SJCRH30 (cell line): ENCODE results near the gene BLOC1S2. TPM values are rescaled to one million over a fixed set of nuclear protein-coding genes. Genes with fewer than 3 reads are reported as not detected.
A peak's percentile ranks its signal among the peaks of the same experiment; 100 is the strongest.
"Not testable (repeated sequence)": the region's sequence is repeated elsewhere in the genome, so short reads cannot be mapped to it uniquely, and the experiment has no call there.

ENCODE experiments used
- DNase-seq, 2 experiments: peaks; one replicate each; pipeline ENCODE4 v3.0.0-alpha.2; 2015 to 2020
- H3K27ac ChIP-seq: fragments of 250-450 bp; sonication (Bioruptor Pico); 2 replicates; pipeline ENCODE4 v1.5.1; 2020; ENCODE audit warnings: mild to moderate bottlenecking, moderate library complexity
- H3K27me3 ChIP-seq: fragments of 250-450 bp; sonication (Bioruptor Pico); 2 replicates; pipeline ENCODE4 v1.5.1; 2020; ENCODE audit warnings: mild to moderate bottlenecking, moderate library complexity
- H3K36me3 ChIP-seq: fragments of 250-450 bp; sonication (Bioruptor Pico); 2 replicates; pipeline ENCODE4 v1.5.1; 2020; ENCODE audit warnings: mild to moderate bottlenecking, moderate library complexity
- H3K4me1 ChIP-seq: fragments of 250-450 bp; sonication (Bioruptor Pico); 2 replicates; pipeline ENCODE4 v1.5.1; 2020; ENCODE audit warnings: mild to moderate bottlenecking, moderate library complexity
- H3K4me3 ChIP-seq: fragments of 250-450 bp; sonication (Bioruptor Pico); 2 replicates; pipeline ENCODE4 v1.5.1; 2020; ENCODE audit warnings: mild to moderate bottlenecking, moderate library complexity
- H3K9me3 ChIP-seq: fragments of 250-450 bp; sonication (Bioruptor Pico); replicated peaks from 2 replicates; pipeline ENCODE4 v1.5.1; 2020; ENCODE audit warnings: mild to moderate bottlenecking, moderate library complexity
- total RNA-seq: library from RNA; depleted of rRNA; stranded (reverse); fragments of >200 nt; shearing (Covaris generic); gene quantifications from 2 replicates; pipeline ENCODE4 v1.2.3, GENCODE V29; 2014

BLOC1S2 gene
- total RNA-seq, 1 experiment from 2014 or later = 55.5 TPM

GRCh38 chr10:100306861-100307260 is 20.4 kb upstream of the BLOC1S2 start:
- no peak for DNase-seq
- Histone ChIP-seq H3K27ac (no peak overlapping the region), H3K4me1 (no peaks in the 10 kb centered on the region), H3K27me3 (peaks cover 4% of the 10 kb centered on the region; the same call in 1 of the 2 replicates), H3K36me3 (no peaks in the 10 kb centered on the region), H3K4me3 (no peak overlapping the region), H3K9me3 (no peaks in the 10 kb centered on the region)

DNA sequence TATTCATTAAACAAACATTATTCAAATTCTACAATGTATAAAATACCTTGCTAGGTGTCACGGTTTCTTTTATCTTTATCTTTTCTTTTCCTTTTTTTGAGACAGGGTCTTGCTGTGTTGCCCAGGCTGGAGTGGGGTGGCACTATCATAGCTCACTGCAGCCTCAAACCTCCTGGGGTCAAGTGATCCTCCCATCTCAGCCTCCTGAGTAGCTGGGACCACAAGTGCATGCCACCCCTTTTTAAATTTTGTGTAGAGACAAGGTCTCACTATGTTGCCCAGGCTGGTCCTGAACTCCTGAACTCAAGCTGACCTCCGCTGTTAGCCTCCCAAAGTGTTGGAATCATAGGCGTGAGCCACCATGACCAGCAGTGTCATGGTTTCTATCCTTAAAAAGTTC is 17.9 kb upstream of the BLOC1S2 start:
- Histone ChIP-seq H3K27me3 (peaks cover 8% of the 10 kb centered on the region; the same call in 1 of the 2 replicates), H3K36me3 (no peaks in the 10 kb centered on the region), H3K4me3 (no peak overlapping the region), H3K27ac (no peak overlapping the region), H3K4me1 (no peaks in the 10 kb centered on the region), H3K9me3 (no peaks in the 10 kb centered on the region)
- DNase-seq = no peak

GRCh38 chr10:100303724-100304319 is 17.3 kb upstream of the BLOC1S2 start:
- no peak overlapping the region for H3K4me3 ChIP-seq
- H3K27me3 ChIP-seq = peaks cover 8% of the 10 kb centered on the region; the same call in 1 of the 2 replicates
- no peaks in the 10 kb centered on the region for H3K9me3 ChIP-seq
- no peaks in the 10 kb centered on the region for H3K4me1 ChIP-seq
- H3K27ac ChIP-seq = no peak overlapping the region
- no peaks in the 10 kb centered on the region for H3K36me3 ChIP-seq
- peak in 1 of 2 experiments; percentile 36 for DNase-seq

- H3K27me3 ChIP-seq, H3K4me3 ChIP-seq, H3K36me3 ChIP-seq, DNase-seq, H3K4me1 ChIP-seq, H3K27ac ChIP-seq, H3K9me3 ChIP-seq: not testable (repeated sequence)
Measured at GRCh38 chr10:100301123-100301522, 14.6 kb upstream of the BLOC1S2 start.

- Histone ChIP-seq H3K27ac (no peak overlapping the region), H3K4me3 (no peak overlapping the region), H3K36me3 (no peaks in the 10 kb centered on the region), H3K9me3 (no peaks in the 10 kb centered on the region), H3K4me1 (no peaks in the 10 kb centered on the region), H3K27me3 (peaks cover 6% of the 10 kb centered on the region; the same call in 1 of the 2 replicates)
- no peak for DNase-seq
Measured at GRCh38 chr10:100297242-100297641, 10.8 kb upstream of the BLOC1S2 start.

- DNase-seq = no peak
- no peaks in the 10 kb centered on the region for H3K9me3 ChIP-seq
Measured at GRCh38 chr10:100293066-100293465, 6.6 kb upstream of the BLOC1S2 start.

GRCh38 chr10:100292300-100292699 is 5.8 kb upstream of the BLOC1S2 start:
- H3K4me3 ChIP-seq, H3K27ac ChIP-seq, DNase-seq, H3K27me3 ChIP-seq, H3K36me3 ChIP-seq, H3K4me1 ChIP-seq, H3K9me3 ChIP-seq: not testable (repeated sequence)

More at GRCh38 chr10:100293066-100293465, 6.6 kb upstream of the BLOC1S2 start:
- no peaks in the 10 kb centered on the region for H3K36me3 ChIP-seq
- no peak overlapping the region for H3K27ac ChIP-seq
- H3K27me3 ChIP-seq = peaks cover 6% of the 10 kb centered on the region; the same call in 1 of the 2 replicates
- no peak overlapping the region for H3K4me3 ChIP-seq
- H3K4me1 ChIP-seq = no peaks in the 10 kb centered on the region

GRCh38 chr10:100291356-100291755 is 4.9 kb upstream of the BLOC1S2 start:
- H3K4me1 ChIP-seq = 0 out of 2 replicates have a peak, but pooled peaks cover 3% of the 10 kb centered on the region

GRCh38 chr10:100289641-100290040 is 3.2 kb upstream of the BLOC1S2 start:
- no peak overlapping the region for H3K27ac ChIP-seq
- H3K4me3 ChIP-seq = no peak overlapping the region
- 0 out of 2 replicates have a peak, but pooled peaks cover 6% of the 10 kb centered on the region for H3K4me1 ChIP-seq
- no peak for DNase-seq
- peaks cover 4% of the 10 kb centered on the region; the same call in 1 of the 2 replicates for H3K27me3 ChIP-seq
- H3K9me3 ChIP-seq = no peaks in the 10 kb centered on the region
- H3K36me3 ChIP-seq = 0 out of 2 replicates have a peak, but pooled peaks cover 1% of the 10 kb centered on the region

More at GRCh38 chr10:100291356-100291755, 4.9 kb upstream of the BLOC1S2 start:
- Histone ChIP-seq H3K4me3 (no peak overlapping the region), H3K36me3 (no peaks in the 10 kb centered on the region), H3K27ac (no peak overlapping the region), H3K9me3 (no peaks in the 10 kb centered on the region), H3K27me3 (peaks cover 4% of the 10 kb centered on the region; the same call in 1 of the 2 replicates)
- no peak for DNase-seq

DNA sequence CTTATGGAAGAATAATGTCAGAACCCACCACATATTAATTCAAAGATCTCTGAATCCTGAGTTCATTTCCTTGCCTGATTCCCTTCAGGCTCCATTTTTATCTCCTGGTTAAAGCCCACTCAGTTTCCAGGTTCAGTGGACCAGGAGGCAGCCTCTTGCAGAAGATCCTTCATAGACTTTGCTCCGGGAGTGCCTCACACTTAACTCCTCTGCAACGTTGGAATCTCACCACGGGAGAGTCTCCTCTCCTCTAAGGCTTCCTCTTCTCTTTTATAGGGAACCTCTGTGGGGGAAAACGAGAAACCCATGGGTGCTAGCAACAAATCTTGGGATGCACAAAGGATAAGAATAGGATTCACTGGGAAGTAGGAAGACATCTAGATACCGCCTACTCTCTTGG is 1.7 kb upstream of the BLOC1S2 start:
- peaks cover 6% of the 10 kb centered on the region; the same call in 1 of the 2 replicates for H3K36me3 ChIP-seq
- no peak for DNase-seq
- no peaks in the 10 kb centered on the region for H3K9me3 ChIP-seq
- no peak overlapping the region for H3K4me3 ChIP-seq
- H3K27me3 ChIP-seq = peaks cover 4% of the 10 kb centered on the region; the same call in 1 of the 2 replicates
- H3K27ac ChIP-seq = no peak overlapping the region
- H3K4me1 ChIP-seq = 0 out of 2 replicates have a peak, but pooled peaks cover 6% of the 10 kb centered on the region

DNA sequence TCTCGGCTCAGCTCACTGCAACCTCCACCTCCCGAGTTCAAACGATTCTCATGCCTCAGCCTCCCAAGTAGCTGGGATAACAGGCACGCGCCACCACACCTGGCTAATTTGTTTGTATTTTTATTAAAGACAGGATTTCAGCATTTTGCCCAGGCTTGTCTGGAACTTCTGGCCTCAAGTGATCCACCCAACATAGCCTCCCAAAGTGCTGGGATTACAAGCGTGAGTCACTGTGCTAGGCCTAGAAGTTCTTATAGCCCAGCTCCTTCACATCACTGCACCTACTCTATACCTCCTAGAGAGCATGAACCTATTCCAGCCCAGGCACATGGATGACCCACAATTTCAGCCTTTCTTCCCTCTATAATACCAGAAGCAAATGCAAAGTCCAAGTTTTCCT is 1.3 kb upstream of the BLOC1S2 start:
- DNase-seq = no peak
- Histone ChIP-seq H3K36me3 (peaks cover 6% of the 10 kb centered on the region; the same call in 1 of the 2 replicates), H3K27me3 (peaks cover 4% of the 10 kb centered on the region; the same call in 1 of the 2 replicates), H3K27ac (no peak overlapping the region), H3K4me3 (no peak overlapping the region), H3K9me3 (no peaks in the 10 kb centered on the region), H3K4me1 (0 out of 2 replicates have a peak, but pooled peaks cover 6% of the 10 kb centered on the region)

DNA sequence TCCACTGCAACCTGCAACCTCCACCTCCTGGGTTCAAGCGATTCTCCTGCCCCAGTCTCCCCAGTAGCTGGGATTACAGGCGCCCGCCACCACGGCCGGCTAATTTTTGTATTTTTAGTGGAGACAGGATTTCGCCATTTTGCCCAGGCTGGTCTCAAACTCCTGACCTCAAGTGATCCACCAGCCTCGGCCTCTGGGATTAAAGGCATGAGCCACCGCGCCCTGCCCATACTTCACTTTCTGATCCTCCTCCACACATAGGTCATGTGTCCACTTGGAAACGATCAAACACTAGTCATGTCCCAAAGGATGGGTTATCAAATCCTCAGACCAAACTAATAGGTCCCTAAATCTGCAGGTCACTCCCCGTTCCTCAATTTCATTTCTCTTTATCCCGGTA is 1.2 kb downstream of the BLOC1S2 start:
- H3K4me3 ChIP-seq = peak overlapping the region; percentile 87
- DNase-seq, H3K27me3 ChIP-seq, H3K4me1 ChIP-seq, H3K9me3 ChIP-seq: not testable (repeated sequence)
- H3K36me3 ChIP-seq = peaks cover 16% of the 10 kb centered on the region
- peak overlapping the region; percentile 67 for H3K27ac ChIP-seq

DNA sequence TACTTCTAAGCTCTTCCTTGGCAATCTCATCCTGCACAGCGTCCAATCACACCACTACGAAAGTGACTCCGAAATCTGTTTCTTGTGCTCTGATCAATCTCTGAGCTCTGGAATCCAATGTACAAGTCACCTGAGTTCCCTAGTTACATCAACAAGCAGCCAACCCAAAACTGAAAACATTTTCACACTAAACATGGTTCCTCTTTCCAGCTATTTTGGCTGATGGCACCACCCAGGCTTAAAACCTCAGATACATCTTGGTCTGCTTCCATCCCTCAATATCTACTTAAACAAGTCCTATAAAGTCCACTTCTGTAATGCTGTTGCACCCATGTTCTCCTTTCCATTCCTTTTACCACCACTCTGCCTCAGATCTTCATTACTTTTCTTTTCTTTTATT is 3.6 kb downstream of the BLOC1S2 start:
- Histone ChIP-seq H3K4me1 (0 out of 2 replicates have a peak, but pooled peaks cover 6% of the 10 kb centered on the region), H3K4me3 (no peak overlapping the region), H3K9me3 (no peaks in the 10 kb centered on the region), H3K27ac (no peak overlapping the region), H3K27me3 (no peaks in the 10 kb centered on the region), H3K36me3 (peaks cover 35% of the 10 kb centered on the region)
- DNase-seq = no peak

DNA sequence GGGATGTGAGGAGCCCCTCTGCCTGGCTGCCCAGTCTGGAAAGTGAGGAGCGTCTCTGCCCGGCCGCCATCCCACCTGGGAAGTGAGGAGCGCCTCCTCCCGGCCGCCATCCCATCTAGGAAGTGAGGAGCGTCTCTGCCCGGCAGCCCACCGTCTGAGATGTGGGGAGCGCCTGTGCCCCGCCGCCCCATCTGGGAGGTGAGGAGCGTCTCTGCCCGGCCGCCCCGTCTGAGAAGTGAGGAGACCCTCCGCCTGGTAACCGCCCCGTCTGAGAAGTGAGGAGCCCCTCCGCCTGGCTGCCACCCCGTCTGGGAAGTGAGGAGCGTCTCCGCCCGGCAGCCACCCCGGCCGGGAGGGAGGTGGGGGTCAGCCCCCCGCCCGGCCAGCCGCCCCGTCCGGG is 9.5 kb downstream of the BLOC1S2 start:
- peaks cover 37% of the 10 kb centered on the region for H3K36me3 ChIP-seq
- H3K9me3 ChIP-seq, DNase-seq, H3K4me1 ChIP-seq, H3K4me3 ChIP-seq, H3K27ac ChIP-seq, H3K27me3 ChIP-seq: not testable (repeated sequence)

- Histone ChIP-seq H3K4me3 (peak within 1 kb of the TSS; percentile 81), H3K4me1 (no peaks in the 10 kb centered on the region), H3K36me3 (peaks cover 2% of the 10 kb centered on the region; the same call in 1 of the 2 replicates), H3K27ac (peak within 1 kb of the TSS; percentile 93), H3K27me3 (no peaks in the 10 kb centered on the region), H3K9me3 (no peaks in the 10 kb centered on the region)
- DNase-seq = peak; percentile 90 to 91
Measured at GRCh38 chr10:100267239-100268104, 19.0 kb downstream of the BLOC1S2 start, which contains the start of gene CWF19L1. Gene CWF19L1 (minus strand): TSS chr10:100267638. CDS start chr10:100267593, 45 bp downstream.
